ENCODE measurements around the gene ATP8A1.

The ATP8A1 gene

DNA sequence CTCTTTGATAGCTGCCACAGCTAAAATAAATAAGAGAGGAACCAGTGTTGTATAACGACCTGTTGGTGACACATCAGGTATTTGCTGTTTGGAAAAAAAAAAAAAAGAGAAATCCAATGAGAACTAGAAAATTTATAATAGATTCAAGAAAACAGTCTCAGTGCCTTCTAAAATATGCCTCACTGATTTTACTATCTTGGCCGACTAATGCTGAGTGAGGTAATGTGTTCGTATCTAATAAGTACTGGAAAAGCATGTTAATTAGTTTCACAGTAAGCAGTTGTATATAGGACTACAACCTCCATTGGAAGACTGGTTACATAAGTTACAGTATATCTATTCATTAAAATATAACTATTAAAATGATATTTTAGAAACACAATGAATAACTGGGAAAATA is 32.4 kb downstream of the ATP8A1 start:
- no peak for DNase-seq

- no peak for DNase-seq
Measured at GRCh38 chr4:42618023-42618422, 38.9 kb downstream of the ATP8A1 start.

DNA sequence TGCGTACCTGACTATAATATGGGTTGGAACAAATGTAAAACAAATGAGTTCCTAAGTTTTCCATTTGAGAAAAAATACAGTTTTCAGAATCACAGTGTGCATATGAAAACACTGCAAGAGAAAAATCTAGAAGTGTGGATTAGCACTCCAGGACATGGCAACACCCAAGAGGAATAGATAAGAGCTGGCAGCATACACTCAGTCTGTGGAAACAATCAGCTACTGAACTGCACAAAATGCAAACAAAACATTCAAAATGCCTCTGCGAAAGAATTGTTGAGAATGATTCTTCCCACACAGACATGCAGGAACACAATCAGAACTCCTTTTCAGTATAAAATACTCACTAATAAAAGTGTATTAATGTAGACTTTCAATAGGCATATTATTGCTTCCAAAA is 39.9 kb downstream of the ATP8A1 start:
- no peak for DNase-seq

DNA sequence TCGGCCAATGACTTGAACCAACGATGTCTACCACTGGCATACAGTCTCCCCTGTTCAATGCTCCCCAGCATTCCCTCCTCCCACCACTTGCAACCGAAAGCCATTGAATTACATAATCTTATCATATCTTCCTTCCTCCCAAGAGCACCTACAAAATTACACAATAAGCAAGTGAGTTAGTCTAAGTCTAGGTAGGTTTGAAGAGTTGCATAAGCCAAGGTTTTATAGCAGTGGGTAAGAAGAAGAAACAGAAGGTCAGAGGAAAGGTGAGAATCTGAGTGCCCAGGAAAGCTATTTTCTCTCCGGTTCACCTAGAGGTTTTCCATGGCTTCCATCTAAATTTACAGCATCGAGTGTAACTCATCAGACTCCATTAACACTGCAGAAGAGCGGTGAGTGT is 40.3 kb downstream of the ATP8A1 start:
- no peak for DNase-seq

- DNase-seq: no peak
Measured at GRCh38 chr4:42615131-42615763, 41.7 kb downstream of the ATP8A1 start.

- DNase-seq: no peak
Measured at GRCh38 chr4:42612898-42613297, 44.0 kb downstream of the ATP8A1 start.

DNA sequence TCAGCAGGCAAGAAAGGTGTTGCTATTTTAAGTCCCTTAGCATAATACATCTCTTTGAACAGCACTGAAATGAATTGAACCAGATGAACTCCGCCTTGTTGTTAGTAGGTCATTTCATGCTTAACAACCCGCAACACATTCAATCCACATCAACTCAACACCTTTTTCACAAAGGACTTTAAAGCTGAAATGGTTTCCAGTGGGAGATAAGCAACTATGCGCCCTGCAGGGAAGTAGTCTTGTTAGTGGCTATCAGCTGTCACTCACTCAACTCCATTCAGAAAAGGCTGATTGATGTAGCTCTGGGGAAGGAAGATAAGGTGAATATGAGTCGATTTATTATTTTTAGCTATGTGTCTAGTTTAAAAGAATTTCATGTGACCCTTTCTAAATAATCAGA is 46.0 kb downstream of the ATP8A1 start:
- DNase-seq: no peak

GRCh38 chr4:42609051-42609450 is 47.9 kb downstream of the ATP8A1 start:
- DNase-seq: no peak

- no peak for DNase-seq
Measured at GRCh38 chr4:42608551-42608950, 48.4 kb downstream of the ATP8A1 start.

DNA sequence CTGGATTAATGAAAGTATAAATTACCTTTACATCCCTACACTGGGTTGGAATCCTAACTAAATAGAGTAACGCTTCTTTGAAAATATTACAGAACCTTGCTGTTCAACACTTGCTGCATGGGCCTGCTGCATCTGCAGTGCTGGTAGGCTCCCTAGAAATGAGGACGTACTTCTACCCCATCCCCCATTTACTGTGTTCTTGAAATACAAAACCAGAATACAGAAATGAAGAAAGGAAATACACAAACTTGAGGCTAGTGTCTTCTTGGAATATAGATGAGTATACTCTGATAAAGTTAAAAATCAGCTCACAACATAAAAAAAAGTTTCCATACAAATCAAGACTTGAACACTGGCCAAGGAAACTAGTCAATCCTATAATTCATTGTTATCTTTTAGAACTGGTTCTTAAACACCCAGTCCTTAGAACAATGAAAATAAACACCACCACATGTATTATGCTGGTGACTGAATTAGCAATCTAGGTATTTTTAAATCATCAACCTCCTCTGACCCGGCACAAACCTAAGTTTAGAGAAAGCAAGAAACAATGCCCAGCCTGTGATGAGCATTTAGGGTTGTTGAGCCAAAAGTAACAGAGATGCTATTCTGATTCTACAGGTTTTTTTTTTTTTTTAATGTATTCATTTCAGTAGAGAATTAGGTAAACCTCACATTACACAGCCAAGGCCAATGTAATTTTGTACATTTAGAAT is 49.7 kb downstream of the ATP8A1 start:
- DNase-seq: no peak

DNA sequence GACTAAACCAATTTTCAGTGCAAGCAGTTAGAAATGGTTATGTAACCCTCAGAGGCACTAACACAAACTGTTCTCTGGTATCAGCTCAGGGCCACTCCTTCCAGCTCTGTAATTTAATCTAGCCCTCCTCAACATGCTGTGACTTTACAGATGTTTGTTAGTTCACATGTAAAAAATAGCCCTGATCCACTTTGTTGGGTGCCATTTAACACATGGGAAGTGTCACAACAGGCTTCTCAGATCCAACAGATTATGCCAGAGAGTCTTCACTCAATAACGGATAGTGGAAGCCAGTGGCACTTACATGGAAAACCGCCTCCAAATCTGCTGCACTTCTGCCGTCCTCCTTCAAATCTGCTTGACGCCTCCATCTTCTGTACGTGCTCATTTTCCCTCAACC is 51.6 kb downstream of the ATP8A1 start:
- DNase-seq: no peak

DNA sequence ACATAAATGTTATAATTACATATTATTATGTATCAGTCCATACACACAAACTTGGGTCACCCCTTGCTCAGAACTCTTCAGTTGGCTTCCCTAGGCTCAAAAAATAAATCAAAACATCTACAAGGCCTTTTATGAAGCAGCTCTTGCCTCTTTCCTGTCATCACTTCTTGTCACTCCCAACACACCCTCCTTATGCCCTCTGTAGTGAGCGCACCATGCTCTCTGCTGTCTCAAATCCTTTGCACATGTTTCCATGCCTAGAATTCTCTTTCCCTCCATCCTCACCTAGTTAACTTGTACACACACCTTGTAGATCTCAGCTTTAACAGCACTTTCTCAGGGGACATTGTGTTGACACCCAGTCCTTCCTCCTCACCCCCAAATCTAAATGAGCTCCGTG is 53.0 kb downstream of the ATP8A1 start:
- DNase-seq: no peak

- no peak for DNase-seq
Measured at GRCh38 chr4:42600578-42600977, 56.3 kb downstream of the ATP8A1 start.

- DNase-seq: no peak
Measured at GRCh38 chr4:42596918-42597317, 60.0 kb downstream of the ATP8A1 start.

GRCh38 chr4:42594888-42595287 is 62.0 kb downstream of the ATP8A1 start:
- no peak for DNase-seq

DNA sequence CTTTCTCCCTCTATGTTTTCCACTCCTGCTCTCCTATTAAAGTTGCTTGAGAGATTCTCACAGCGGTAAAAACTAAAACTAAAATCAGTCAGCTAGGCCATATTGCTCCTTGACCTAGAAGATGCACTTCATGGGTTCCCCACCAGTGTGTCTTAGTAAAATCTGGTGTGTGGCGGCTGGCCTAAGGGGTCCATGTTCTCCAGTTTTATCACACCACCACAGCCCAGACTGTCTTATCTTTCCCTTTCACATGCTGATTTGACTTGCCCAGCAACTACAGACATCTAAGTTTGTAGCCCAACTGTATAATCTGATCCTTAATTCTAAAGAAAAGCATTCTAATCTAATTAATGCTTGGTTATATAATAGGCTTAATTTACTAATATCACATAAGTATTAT is 68.0 kb downstream of the ATP8A1 start:
- no peak for DNase-seq

- no peak for DNase-seq
Measured at GRCh38 chr4:42586775-42587174, 70.1 kb downstream of the ATP8A1 start.

DNA sequence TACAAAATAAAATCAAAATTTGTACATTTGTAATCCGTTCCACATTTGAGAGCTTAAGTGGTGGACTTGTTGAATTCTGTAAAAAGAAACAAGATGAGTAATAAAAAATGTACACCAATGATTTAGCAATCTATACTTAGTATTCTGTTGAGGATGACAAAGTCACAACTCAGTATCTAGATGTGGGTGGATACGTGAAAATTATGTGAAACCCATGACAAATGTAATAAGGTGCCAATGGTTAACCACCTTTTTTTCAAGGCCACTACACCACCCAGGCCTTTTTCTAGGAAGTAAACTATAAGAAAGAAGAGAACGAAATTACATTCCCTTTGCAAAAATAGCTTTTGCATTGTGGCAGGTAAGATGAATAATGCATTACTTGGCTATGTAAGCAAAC is 77.0 kb downstream of the ATP8A1 start:
- DNase-seq: no peak

DNA sequence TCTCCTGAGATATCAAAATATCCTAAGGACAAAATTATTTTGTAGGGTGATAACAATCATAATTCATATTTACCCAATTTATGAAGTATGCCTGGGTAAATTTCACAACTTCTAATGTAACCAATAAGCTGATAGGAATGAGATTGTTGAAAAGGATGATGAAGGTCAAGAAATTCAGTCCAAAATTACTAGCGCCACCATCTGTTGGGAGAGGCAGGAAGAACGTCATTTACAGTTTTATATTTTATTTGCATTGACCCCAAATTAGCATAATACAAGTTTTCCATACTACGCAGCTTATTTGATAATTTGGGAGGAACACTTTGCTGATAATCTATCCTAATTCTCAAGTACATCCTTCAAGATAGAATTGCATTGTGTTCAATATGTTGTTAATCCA is 78.7 kb downstream of the ATP8A1 start:
- DNase-seq: no peak

GRCh38 chr4:42574870-42575430 is 82.0 kb downstream of the ATP8A1 start:
- DNase-seq: no peak

DNA sequence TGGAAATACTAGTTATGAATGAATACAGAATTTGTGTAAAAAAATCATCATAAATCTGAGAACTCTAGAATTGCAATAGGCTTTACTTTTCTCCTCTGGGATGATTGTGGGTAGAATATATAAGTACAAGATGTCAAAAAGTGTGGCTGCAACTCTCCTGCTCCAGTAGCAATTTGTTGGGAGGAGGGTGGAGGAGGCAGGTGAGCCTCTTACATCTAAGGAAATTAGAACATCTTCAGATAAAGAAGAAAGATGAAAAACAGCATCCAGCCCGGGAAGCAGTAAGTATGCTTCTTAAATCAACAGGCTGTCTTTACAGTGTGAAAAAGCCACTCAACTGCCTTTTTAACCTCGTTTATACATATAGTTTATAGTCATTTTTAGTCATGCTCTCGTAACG is 83.7 kb downstream of the ATP8A1 start:
- no peak for DNase-seq

- no peak for DNase-seq
Measured at GRCh38 chr4:42570221-42570620, 86.7 kb downstream of the ATP8A1 start.

DNA sequence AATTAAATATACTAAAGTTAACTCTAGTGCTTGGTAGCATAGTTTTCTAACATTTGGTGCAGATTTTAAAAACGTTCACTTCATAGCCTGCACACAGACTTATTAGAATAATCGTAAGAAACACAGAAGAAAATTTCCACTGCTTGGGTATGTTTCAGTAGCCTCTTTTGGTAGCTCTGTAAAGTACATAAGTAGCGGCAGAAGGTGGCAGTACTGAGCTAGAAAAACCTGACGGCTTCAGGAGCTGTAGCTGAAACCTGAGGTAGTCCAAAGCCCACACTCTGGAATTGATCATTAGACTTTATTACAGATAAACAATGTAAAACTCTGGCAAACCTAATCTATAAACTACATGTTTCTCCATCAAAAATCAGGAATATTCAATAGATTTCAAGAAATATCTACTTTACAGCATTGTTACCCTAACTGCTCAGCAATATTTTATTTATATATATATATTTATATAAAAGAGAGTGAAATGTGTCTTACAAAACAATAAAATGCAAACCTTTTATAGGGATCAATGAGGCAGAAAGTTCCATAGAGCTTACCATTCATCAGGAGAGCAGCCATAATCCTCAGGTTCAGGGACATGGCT is 88.2 kb downstream of the ATP8A1 start:
- DNase-seq: no peak

GRCh38 chr4:42566835-42567234 is 90.1 kb downstream of the ATP8A1 start:
- DNase-seq: no peak
